Fibroblast of lung (primary cell): ENCODE results near the gene PCDHA1. TPM values are rescaled to one million over a fixed set of nuclear protein-coding genes. Genes with fewer than 3 reads are reported as not detected.
"Not testable (repeated sequence)": the region's sequence is repeated elsewhere in the genome, so short reads cannot be mapped to it uniquely, and the experiment has no call there.

Experiments used
- DNase-seq, 2 donors: peaks; one replicate each; pipeline versions ENCODE4 v3.0.0 to v3.0.0-alpha.2; 2010; ENCODE audit warnings: low read depth in 2 of 2
- H2AFZ ChIP-seq: 2 replicates; pipeline ENCODE4 v1.5.1; 2012; ENCODE audit warnings: low read length, control low read depth, inconsistent platforms
- H3K27ac ChIP-seq: 2 replicates; pipeline ENCODE4 v1.5.1; 2011; ENCODE audit warnings: low read length, control low read depth; ENCODE audit not compliant: insufficient read depth
- H3K27me3 ChIP-seq: 2 replicates; pipeline ENCODE4 v1.5.1; 2011; ENCODE audit warnings: mild to moderate bottlenecking, low read length; ENCODE audit not compliant: control insufficient read depth, insufficient read depth
- H3K36me3 ChIP-seq: 2 replicates; pipeline ENCODE4 v1.5.1; 2011; ENCODE audit warnings: low read length; ENCODE audit not compliant: control insufficient read depth, insufficient read depth
- H3K4me1 ChIP-seq: 2 replicates; pipeline ENCODE4 v1.5.1; 2011; ENCODE audit warnings: low read length; ENCODE audit not compliant: control insufficient read depth, insufficient read depth; ENCODE audit errors: extremely low read depth
- H3K4me2 ChIP-seq: 2 replicates; pipeline ENCODE4 v1.5.1; 2011; ENCODE audit warnings: low read length, control low read depth; ENCODE audit not compliant: insufficient read depth; ENCODE audit errors: extremely low read depth
- H3K4me3 ChIP-seq, 4 experiments: fragments of 200-600 bp in 1 of 4; sonication (generic) in 1 of 4; replicated peaks in 1 of 4; 2 replicates each; pipeline ENCODE4 v1.5.1; 2011 to 2016; ENCODE audit warnings: low read length in 4 of 4, low read depth in 3 of 4, mild to moderate bottlenecking in 3 of 4, control low read depth in 2 of 4, inconsistent platforms in 1 of 4, mixed read lengths in 1 of 4; ENCODE audit not compliant: insufficient read depth in 1 of 4; ENCODE audit errors: control extremely low read depth in 1 of 4
- H3K79me2 ChIP-seq: 2 replicates; pipeline ENCODE4 v1.5.1; 2012; ENCODE audit warnings: mild to moderate bottlenecking, low read length, inconsistent platforms; ENCODE audit not compliant: control insufficient read depth, insufficient read depth
- H3K9ac ChIP-seq: 2 replicates; pipeline ENCODE4 v1.5.1; 2011; ENCODE audit warnings: mild to moderate bottlenecking, low read length, control low read depth; ENCODE audit not compliant: insufficient read depth
- H3K9me3 ChIP-seq: 2 replicates; pipeline ENCODE4 v1.5.1; 2012; ENCODE audit warnings: low read depth, low read length; ENCODE audit not compliant: control insufficient read depth, insufficient read depth
- H4K20me1 ChIP-seq: 2 replicates; pipeline ENCODE4 v1.5.1; 2011; ENCODE audit warnings: low read length; ENCODE audit not compliant: control insufficient read depth, insufficient read depth; ENCODE audit errors: extremely low read depth
- EZH2 ChIP-seq: IDR thresholded peaks from 2 replicates; pipeline ENCODE4 v1.5.1; 2012; ENCODE audit warnings: low read length, control low read depth, mild to moderate bottlenecking; ENCODE audit errors: missing control alignments
- polyA plus RNA-seq, 2 donors: library from polyadenylated mRNA; depleted of rRNA in 1 of 2; stranded (reverse) in 1 of 2; unstranded in 1 of 2; fragments of >200 nt; gene quantifications; 2 replicates each; pipeline ENCODE4 v1.2.1, GENCODE V29; 2011 to 2012; ENCODE audit warnings: missing spikeins in 1 of 2
- total RNA-seq: library from RNA; depleted of rRNA; stranded (reverse); fragments of >200 nt; gene quantifications from 2 replicates; pipeline ENCODE4 v1.2.1, GENCODE V29; 2014
- TF ChIP-seq, protein P1 (sequence below), 2 donors: IDR thresholded peaks in 1 of 2; conservative IDR thresholded peaks in 1 of 2; 1 replicate in 1 of 2; 2 replicates in 1 of 2; pipeline ENCODE4 v1.5.1; 2011 to 2012; ENCODE audit warnings: low read length in 2 of 2, control low read depth in 1 of 2, inconsistent platforms in 1 of 2, low read depth in 1 of 2, mild to moderate bottlenecking in 1 of 2

PCDHA1 gene
- total and polyA plus RNA-seq, 2 donors (not counting 1 experiment from before 2014, with no cell fraction given), result under 0.01 to 0.12 TPM

DNA sequence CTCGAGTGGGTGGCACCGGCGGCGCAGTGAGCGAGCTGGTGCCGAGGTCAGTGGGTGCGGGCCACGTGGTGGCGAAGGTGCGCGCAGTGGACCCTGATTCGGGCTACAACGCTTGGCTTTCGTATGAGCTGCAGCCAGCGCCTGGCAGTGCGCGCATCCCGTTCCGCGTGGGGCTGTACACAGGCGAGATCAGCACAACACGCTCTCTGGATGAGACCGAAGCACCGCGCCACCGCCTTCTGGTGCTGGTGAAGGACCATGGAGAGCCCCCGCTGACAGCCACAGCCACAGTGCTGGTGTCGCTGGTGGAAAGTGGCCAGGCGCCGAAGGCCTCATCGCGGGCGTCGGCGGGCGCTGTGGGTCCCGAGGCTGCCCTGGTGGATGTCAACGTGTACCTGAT lies 37.5 kb downstream of the PCDHA1 start:
- Histone ChIP-seq H4K20me1 (no peaks in the 10 kb centered on the region), H3K4me3 (no peak overlapping the region), H3K9ac (no peak overlapping the region), H3K27me3 (no peaks in the 10 kb centered on the region), H3K27ac (no peak overlapping the region), H3K79me2 (no peaks in the 10 kb centered on the region), H3K9me3 (no peaks in the 10 kb centered on the region), H2AFZ (no peak overlapping the region), H3K36me3 (no peaks in the 10 kb centered on the region), H3K4me2 (no peak overlapping the region), H3K4me1 (no peaks in the 10 kb centered on the region)
- TF ChIP-seq EZH2, result no peak
- TF ChIP-seq, protein P1, sequence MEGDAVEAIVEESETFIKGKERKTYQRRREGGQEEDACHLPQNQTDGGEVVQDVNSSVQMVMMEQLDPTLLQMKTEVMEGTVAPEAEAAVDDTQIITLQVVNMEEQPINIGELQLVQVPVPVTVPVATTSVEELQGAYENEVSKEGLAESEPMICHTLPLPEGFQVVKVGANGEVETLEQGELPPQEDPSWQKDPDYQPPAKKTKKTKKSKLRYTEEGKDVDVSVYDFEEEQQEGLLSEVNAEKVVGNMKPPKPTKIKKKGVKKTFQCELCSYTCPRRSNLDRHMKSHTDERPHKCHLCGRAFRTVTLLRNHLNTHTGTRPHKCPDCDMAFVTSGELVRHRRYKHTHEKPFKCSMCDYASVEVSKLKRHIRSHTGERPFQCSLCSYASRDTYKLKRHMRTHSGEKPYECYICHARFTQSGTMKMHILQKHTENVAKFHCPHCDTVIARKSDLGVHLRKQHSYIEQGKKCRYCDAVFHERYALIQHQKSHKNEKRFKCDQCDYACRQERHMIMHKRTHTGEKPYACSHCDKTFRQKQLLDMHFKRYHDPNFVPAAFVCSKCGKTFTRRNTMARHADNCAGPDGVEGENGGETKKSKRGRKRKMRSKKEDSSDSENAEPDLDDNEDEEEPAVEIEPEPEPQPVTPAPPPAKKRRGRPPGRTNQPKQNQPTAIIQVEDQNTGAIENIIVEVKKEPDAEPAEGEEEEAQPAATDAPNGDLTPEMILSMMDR (conservative IDR thresholded peaks at IDR 0.05 in 1 of 2, IDR thresholded peaks at IDR 0.05 in 1 of 2; ENCODE audit: low read depth in 1 of 2, low read length in 2 of 2), result no peak
- DNase-seq, result no peak

DNA sequence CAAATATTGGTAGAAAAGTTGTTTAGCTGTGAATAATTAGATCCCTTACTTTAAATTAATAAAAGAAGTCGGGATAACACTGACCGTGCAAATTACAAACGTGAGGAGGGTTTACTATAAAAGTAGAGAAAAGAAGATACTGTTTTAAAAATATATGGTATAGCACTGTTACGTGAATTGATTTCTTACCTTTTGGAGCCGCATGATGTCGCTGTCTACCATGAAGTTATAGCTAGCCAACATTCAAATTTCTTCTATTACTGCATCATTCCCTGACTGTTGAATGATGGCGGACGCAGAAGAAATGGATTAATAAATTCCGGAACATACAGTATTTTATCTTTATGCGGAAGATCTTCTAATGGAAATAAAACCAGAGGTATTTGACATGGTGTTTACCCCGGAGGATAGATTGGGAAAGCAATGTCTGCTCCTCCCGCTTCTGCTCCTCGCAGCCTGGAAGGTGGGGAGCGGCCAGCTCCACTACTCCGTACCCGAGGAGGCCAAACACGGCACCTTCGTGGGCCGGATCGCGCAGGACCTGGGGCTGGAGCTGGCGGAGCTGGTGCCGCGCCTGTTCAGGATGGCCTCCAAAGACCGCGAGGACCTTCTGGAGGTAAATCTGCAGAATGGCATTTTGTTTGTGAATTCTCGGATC lies 41.9 kb downstream of the PCDHA1 start, which contains the start of gene PCDHA6:
Gene PCDHA6, plus strand, starts transcription at position 257 of the 658 bp plus-strand sequence. Its CDS starts 132 bp downstream, at position 389.
- Histone ChIP-seq H3K9me3 (no peaks in the 10 kb centered on the region), H3K4me1 (no peaks in the 10 kb centered on the region), H4K20me1 (no peaks in the 10 kb centered on the region), H3K79me2 (no peaks in the 10 kb centered on the region), H3K36me3 (no peaks in the 10 kb centered on the region), H3K27me3 (no peaks in the 10 kb centered on the region), H3K9ac (no peak within 1 kb of the TSS), H3K4me2 (no peak within 1 kb of the TSS), H3K27ac (no peak within 1 kb of the TSS), H3K4me3 (peak within 1 kb of the TSS in 1 of 4 experiments; percentile 38), H2AFZ (no peak within 1 kb of the TSS)
- TF ChIP-seq, protein P1 (conservative IDR thresholded peaks at IDR 0.05 in 1 of 2, IDR thresholded peaks at IDR 0.05 in 1 of 2; ENCODE audit: low read depth in 1 of 2, low read length in 2 of 2), result no peak
- no peak for TF ChIP-seq EZH2
- DNase-seq, result no peak

DNA sequence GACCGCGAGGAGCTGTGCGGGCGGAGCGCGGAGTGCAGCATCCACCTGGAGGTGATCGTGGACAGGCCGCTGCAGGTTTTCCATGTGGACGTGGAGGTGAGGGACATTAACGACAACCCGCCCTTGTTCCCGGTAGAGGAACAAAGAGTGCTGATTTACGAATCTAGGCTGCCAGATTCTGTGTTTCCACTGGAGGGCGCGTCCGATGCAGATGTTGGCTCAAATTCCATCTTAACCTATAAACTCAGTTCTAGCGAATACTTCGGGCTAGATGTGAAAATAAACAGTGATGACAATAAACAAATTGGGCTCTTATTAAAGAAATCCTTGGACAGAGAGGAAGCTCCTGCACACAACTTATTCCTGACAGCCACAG lies 42.4 kb downstream of the PCDHA1 start:
- H3K36me3 ChIP-seq, result no peaks in the 10 kb centered on the region
- H3K27me3 ChIP-seq, result no peaks in the 10 kb centered on the region
- TF ChIP-seq EZH2, result no peak
- TF ChIP-seq, protein P1 (conservative IDR thresholded peaks at IDR 0.05 in 1 of 2, IDR thresholded peaks at IDR 0.05 in 1 of 2; ENCODE audit: low read depth in 1 of 2, low read length in 2 of 2), result no peak
- H3K79me2 ChIP-seq, result no peaks in the 10 kb centered on the region
- no peak overlapping the region for H3K27ac ChIP-seq
- H3K9me3 ChIP-seq, result no peaks in the 10 kb centered on the region
- H3K4me1 ChIP-seq, result no peaks in the 10 kb centered on the region
- peak overlapping the region in 1 of 4 experiments; percentile 38 for H3K4me3 ChIP-seq
- no peak overlapping the region for H3K4me2 ChIP-seq
- no peak for DNase-seq
- no peak overlapping the region for H3K9ac ChIP-seq
- no peak overlapping the region for H2AFZ ChIP-seq
- no peaks in the 10 kb centered on the region for H4K20me1 ChIP-seq

DNA sequence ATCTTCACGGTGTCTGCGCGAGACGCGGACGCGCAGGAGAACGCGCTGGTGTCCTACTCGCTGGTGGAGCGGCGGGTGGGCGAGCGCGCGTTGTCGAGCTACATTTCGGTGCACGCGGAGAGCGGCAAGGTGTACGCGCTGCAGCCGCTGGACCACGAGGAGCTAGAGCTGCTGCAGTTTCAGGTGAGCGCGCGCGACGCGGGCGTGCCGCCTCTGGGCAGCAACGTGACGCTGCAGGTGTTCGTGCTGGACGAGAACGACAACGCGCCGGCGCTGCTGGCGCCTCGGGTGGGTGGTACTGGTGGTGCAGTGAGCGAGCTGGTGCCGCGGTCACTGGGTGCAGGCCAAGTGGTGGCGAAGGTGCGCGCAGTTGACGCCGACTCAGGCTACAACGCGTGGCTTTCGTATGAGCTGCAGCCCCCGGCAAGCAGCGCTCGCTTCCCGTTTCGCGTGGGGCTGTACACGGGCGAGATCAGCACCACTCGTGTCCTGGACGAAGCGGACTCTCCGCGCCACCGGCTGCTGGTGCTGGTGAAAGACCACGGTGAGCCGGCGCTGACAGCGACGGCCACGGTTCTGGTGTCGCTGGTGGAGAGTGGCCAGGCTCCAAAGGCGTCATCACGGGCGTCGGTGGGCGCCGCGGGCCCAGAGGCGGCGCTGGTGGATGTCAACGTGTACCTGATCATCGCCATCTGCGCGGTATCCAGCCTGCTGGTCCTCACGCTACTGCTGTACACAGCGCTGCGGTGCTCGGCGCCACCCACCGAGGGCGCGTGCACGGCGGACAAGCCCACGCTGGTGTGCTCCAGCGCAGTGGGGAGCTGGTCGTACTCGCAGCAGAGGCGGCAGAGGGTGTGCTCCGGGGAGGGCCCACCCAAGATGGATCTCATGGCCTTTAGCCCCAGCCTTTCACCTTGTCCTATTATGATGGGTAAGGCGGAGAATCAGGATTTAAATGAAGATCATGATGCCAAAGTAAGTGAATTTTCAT lies 43.9 kb downstream of the PCDHA1 start:
- not testable (repeated sequence) for DNase-seq, H3K27ac ChIP-seq, H3K4me3 ChIP-seq, H3K9ac ChIP-seq, H4K20me1 ChIP-seq, H3K36me3 ChIP-seq, H3K79me2 ChIP-seq, H3K4me2 ChIP-seq, H2AFZ ChIP-seq, H3K4me1 ChIP-seq, H3K9me3 ChIP-seq, H3K27me3 ChIP-seq
